HEK293 (cell line): Measurements from ENCODE around the gene RNU2-1.
"Not testable (repeated sequence)": the region's sequence is repeated elsewhere in the genome, so short reads cannot be mapped to it uniquely, and the experiment has no call there.

ENCODE experiments used
- REPIN1 ChIP-seq: fragments of 450-650 bp; formaldehyde crosslinking; IDR thresholded peaks from 2 replicates; pipeline ENCODE4 v1.5.1; 2017; ENCODE audit warnings: missing biosample characterization, missing genetic modification characterization, low read depth
- TF ChIP-seq, protein P1 (sequence below): fragments of 450-650 bp; formaldehyde crosslinking; IDR thresholded peaks from 2 replicates; pipeline ENCODE4 v1.5.1; 2016; ENCODE audit warnings: missing biosample characterization, missing genetic modification characterization
- TF ChIP-seq, protein P2 (sequence below): fragments of 450-650 bp; formaldehyde crosslinking; IDR thresholded peaks from 2 replicates; pipeline ENCODE4 v1.5.1; 2016; ENCODE audit warnings: missing biosample characterization, missing genetic modification characterization

DNA sequence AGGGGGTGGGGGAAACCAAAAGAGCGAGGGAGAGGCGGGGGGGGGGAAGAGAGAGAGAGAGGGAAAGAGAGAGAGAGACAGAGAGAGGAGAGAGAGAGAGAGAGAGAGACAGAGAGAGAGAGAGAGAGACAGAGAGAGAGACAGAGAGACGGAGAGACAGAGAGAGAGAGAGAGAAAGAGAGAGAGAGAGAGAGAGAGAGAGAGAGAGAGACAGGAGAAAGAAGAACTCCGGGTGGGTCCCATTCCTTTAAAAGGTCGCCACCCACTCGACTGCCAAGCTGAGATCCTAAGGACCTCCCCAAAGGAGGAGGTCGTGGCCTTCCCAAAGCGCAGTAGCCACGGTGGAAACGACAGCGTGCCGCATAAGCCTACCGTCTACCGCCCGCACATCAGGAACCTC lies 514 bp downstream of the RNU2-1 start:
- not testable (repeated sequence) for TF ChIP-seq REPIN1 (tag by site-specific recombination)
- TF ChIP-seq, protein P1, sequence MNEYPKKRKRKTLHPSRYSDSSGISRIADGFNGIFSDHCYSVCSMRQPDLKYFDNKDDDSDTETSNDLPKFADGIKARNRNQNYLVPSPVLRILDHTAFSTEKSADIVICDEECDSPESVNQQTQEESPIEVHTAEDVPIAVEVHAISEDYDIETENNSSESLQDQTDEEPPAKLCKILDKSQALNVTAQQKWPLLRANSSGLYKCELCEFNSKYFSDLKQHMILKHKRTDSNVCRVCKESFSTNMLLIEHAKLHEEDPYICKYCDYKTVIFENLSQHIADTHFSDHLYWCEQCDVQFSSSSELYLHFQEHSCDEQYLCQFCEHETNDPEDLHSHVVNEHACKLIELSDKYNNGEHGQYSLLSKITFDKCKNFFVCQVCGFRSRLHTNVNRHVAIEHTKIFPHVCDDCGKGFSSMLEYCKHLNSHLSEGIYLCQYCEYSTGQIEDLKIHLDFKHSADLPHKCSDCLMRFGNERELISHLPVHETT (tag by site-specific recombination): not testable (repeated sequence)
- TF ChIP-seq, protein P2, sequence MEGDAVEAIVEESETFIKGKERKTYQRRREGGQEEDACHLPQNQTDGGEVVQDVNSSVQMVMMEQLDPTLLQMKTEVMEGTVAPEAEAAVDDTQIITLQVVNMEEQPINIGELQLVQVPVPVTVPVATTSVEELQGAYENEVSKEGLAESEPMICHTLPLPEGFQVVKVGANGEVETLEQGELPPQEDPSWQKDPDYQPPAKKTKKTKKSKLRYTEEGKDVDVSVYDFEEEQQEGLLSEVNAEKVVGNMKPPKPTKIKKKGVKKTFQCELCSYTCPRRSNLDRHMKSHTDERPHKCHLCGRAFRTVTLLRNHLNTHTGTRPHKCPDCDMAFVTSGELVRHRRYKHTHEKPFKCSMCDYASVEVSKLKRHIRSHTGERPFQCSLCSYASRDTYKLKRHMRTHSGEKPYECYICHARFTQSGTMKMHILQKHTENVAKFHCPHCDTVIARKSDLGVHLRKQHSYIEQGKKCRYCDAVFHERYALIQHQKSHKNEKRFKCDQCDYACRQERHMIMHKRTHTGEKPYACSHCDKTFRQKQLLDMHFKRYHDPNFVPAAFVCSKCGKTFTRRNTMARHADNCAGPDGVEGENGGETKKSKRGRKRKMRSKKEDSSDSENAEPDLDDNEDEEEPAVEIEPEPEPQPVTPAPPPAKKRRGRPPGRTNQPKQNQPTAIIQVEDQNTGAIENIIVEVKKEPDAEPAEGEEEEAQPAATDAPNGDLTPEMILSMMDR (tag by site-specific recombination): not testable (repeated sequence)
